Measurements from ENCODE around the gene CCDC85C.
A peak's percentile ranks its signal among the peaks of the same experiment; 100 is the strongest.

The CCDC85C gene

GRCh38 chr14:99539491-99539890 is 64.5 kb downstream of the CCDC85C start:
- no peak for DNase-seq

GRCh38 chr14:99538733-99539132 is 65.3 kb downstream of the CCDC85C start:
- no peak for DNase-seq

GRCh38 chr14:99538275-99538674 is 65.7 kb downstream of the CCDC85C start:
- no peak for DNase-seq

GRCh38 chr14:99537399-99537798 is 66.6 kb downstream of the CCDC85C start:
- DNase-seq: no peak

DNA sequence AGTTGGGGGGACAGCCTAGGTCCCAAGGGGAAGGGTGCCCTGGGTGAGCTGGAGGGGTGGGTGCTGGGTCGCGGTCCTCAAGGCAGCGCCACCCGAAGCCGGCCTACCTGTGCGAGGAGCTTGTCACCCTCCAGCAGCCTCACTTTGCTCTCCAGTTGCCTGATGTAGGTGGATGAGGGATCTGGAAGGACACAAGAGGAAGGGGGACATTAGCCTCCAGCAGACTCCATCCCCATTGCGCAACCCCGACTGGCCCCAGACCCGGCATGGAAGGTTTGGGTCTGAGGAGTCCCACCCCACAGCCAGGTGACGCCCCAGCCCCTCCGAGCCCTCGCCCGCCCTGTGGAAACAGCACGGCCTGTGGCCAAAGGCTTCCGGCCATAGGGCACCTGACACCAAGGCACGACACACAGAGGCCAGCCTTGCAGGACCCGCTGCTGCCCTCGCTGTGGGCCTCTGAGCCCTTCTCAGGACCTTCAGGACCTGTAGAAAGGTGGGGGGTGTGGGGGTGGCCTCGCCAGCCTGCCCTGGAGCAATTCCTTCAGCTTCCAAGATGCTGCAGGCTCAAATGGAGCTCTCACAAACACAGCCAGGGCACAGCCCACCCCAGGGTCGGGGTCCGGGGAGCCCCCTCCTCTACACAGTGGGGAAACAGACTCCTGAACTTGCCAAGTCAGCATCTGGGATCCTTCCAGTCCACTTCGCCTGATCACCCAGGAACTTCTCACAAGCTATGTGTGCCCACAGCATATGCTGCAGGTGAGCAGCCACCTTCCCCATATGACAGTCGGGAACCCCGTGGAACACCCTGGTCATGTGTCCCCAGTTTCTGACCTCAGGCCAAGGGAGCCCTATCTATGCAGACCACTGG is 67.9 kb downstream of the CCDC85C start:
- DNase-seq: no peak

- no peak for DNase-seq
These were observed 68.6 kb downstream of the CCDC85C start for GRCh38 chr14:99535448-99535847.

GRCh38 chr14:99534863-99535262 is 69.1 kb downstream of the CCDC85C start:
- DNase-seq: no peak

DNA sequence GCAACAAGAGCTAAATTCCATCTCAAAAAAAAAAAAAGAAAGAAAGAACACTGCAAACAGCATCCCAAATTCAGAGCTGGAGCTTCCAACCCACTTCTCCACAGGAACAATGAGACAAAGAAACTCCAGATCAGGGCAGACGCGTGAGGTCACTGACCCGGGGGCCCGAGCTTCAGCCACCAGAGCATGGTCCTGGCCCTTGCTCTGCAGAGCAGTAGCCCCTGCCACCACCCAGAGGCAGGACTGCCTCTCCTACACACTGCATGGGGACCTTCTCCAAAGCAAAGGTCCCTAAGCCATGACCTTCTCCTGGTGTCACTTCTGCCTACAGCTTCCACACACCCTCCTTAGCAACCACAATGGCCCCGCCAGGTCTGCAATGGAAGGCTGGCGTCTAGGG is 69.7 kb downstream of the CCDC85C start:
- DNase-seq: no peak

DNA sequence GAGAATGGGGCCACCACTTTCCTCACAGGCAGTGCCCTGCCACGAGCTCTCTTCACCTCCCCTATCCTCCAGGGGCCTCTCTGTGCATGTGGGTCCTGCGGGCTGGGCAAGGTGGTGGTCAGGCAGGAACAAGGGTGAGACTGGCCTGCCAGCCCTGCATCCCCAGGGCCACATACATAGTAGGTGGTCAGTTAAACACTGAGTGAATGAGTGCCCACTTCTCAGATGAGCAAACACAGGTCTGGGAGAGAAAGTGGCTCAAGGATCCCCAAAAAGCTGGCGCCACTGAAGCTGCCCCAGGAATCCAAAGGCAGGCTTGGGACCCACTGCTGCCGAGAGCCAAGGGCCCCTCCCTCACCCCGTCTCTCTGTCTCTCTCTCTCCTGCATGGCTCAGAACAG is 71.7 kb downstream of the CCDC85C start:
- DNase-seq: no peak

- DNase-seq: no peak
These were observed 72.5 kb downstream of the CCDC85C start for GRCh38 chr14:99531251-99532096.

GRCh38 chr14:99530407-99531155 is 73.4 kb downstream of the CCDC85C start:
- no peak for DNase-seq

DNA sequence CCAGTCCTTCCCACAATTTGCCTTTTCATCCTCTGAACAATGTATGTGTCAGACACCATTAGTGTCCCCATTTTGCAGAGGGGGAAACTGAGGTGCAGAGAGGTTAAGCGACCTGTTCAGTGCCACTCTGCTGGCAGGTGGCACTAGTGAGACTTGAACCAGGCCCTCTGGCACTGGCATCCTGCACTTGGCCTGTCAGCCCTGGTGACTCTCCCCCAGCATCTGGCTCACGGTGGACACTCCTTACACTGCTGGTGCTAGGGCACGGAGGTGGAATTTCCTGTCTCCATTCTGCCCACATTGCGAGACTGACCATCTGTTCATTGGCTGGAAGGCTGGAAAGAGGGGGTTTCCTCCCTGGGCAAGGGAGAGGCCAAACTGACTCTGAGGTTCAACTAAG is 74.1 kb downstream of the CCDC85C start:
- DNase-seq: no peak

DNA sequence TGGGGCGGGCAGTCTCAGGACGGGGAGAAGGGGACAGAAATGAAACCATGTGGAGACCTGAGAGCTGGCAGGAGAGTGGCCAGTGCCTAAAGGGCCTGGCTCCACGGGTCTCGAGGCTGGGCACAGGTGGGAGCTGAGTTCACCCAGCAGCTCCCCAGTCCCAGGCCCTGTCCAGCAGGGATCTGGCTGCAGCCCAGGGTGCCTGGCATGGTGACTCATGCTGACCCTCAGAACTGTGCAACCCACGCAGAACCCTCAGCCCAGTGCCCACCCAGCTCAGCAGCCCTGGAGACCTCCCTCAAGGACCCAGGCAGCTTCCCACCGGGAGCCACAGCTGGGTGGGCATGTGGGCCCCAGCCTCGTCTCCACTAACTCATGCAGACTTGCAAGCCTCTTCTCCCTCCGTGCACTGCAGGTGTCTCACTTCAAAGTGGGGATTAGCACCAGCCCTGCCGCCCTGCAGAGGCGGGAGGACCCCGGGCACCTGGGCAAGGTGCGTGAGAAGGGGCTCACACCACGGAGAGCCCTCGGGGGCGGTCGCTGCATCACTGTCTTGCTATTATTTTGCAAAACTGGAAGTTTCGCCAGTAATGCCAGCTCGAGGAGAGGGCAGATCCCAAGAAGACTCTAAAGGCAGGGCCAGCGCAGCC is 76.5 kb downstream of the CCDC85C start:
- no peak for DNase-seq

GRCh38 chr14:99527026-99527425 is 77.0 kb downstream of the CCDC85C start:
- no peak for DNase-seq

GRCh38 chr14:99525699-99526080 is 78.3 kb downstream of the CCDC85C start:
- no peak for DNase-seq

- DNase-seq: peak in 1 of 4 experiments; percentile 6
These were observed 79.0 kb downstream of the CCDC85C start for GRCh38 chr14:99524804-99525698.

DNA sequence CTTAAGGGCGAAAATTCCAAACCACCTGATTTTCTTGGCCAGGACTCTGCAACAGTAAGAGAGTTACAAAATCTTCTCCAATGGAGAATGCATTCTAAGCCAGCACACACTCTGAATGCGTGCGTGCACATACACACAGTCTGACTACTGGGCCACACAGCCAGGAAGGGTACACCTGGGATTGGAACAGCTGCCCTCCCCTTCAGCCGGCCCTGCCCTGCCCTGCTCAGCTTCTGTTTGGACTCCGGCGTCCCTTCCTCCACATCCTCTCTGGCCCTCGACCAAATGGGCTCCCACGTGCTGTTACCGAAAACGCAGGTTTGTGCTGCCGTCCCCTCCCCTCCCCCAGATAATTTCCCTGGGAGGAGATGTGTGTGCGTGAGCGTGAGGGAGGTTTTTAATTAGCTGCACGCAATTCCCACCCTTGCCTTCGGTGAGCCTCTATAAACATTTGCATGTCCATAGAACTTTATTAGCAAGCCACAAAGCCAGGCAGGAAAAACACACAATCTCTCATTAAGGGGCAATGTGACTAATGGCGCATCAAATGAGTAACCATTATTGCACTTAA is 79.8 kb downstream of the CCDC85C start:
- no peak for DNase-seq

GRCh38 chr14:99523704-99524055 is 80.3 kb downstream of the CCDC85C start:
- DNase-seq: no peak

DNA sequence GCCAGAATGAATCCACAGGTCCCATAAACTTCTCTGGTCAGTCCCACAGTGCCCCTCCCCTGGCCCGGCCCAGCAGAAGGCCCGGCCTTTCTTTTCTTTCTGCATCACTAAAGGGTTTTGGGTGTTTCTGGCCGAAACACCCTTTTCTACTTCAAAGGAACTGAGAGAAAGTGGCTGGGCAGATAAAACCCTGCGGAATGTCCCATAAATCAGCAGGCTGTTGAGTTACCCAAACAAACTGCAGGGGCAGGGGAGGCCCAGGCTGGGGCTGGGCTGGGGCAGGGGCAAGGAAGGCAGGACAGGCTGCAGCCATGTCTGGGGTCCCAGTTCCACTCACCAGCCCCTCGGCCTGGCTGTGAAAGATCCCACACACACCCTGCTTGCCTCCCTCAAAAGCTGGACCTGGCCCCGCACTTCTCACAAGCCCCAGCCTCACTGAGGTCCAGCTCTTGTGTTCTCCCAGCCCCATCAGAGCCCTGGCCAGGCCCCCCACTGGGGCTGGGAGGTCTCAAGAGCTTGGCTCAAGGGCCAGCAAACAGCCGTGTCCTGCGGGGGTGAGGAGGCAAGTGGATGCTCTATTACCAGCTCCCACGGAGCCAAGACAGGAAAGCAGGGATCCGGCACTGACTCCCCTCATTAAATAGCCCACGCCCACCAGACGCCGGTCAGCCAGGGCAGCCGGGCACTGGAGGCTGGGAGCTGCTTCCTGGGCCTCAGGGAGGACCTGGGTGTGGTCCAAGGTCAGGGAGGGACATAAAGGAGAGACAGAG is 80.9 kb downstream of the CCDC85C start:
- no peak for DNase-seq

DNA sequence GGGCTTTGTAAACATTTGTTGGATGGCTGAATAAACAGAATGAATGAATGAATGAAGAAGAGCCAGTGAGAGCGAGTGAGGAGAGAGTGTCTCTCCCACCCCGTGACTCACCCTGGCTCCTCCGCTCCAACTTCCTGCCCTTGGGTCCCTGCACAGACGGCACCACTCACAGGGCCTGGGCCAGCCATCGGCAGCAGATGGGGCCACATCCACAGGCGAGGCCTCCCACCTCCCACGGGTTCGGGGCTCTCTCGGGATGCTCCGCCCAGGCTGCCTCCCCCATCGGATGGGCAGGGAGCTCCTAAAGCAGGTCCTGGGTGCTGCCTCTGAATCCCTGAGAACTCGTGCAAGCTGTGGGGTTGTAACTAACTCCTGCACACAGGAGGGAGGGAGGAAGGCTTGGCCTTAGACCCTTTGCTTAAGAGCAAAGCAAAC is 81.5 kb downstream of the CCDC85C start:
- no peak for DNase-seq

Data from suppressor macrophage (primary cell).